Ammon's horn (tissue), 1 donor: ENCODE results near the gene UTP11.
A peak's percentile ranks its signal among the peaks of the same experiment; 100 is the strongest.

Source experiments
- DNase-seq: peaks from one replicate; pipeline ENCODE4 v3.0.0-alpha.2; 2016; ENCODE audit warnings: low spot score

UTP11 gene

DNA sequence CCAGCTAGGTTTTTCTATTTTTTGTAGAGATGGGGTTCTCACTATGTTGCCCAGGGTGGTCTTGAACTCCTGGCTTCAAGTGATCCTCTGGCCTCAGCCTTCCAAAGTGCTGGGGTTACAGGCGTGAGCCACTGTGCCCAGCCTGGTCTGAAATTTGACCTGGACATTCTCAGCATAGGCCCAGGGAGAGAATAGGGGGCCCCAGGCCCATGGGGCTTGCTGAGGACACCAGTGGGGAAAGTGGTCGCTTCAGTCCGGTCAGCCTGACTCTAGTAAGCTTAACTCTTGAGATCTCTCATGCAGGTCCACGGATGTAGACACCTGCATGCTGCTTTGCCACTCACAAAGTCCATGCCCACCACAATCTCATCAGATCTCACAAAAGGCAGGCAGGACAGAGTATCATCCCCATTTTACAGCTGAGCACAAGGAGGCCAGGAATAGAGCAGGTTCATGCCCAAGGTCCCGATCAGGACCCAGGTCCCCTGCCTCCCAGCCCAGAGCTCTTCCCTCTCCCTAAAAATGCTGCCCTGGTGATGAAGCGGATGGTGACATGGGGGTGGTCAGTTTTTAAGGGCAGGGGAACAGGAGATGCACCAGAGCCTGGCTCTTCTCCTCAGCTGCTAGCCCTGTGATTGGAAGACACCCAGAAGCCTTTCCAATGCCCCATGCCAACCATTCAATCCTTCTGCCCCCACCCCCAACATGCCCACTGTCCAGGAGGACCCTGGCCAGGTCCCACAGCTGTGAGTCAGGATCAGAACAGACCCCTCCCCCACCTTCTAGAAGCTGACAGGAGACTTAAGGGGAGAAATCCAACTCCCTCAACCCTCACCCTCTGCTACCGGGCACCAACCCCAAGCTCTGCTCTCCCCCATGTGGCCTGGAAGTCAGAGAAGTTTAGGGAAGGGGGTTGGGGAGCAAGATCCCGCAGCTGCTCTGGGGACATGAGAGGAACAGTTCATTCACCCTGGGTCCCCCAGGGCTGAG is 9.0 kb upstream of the UTP11 start:
- DNase-seq: peak; percentile 32

DNA sequence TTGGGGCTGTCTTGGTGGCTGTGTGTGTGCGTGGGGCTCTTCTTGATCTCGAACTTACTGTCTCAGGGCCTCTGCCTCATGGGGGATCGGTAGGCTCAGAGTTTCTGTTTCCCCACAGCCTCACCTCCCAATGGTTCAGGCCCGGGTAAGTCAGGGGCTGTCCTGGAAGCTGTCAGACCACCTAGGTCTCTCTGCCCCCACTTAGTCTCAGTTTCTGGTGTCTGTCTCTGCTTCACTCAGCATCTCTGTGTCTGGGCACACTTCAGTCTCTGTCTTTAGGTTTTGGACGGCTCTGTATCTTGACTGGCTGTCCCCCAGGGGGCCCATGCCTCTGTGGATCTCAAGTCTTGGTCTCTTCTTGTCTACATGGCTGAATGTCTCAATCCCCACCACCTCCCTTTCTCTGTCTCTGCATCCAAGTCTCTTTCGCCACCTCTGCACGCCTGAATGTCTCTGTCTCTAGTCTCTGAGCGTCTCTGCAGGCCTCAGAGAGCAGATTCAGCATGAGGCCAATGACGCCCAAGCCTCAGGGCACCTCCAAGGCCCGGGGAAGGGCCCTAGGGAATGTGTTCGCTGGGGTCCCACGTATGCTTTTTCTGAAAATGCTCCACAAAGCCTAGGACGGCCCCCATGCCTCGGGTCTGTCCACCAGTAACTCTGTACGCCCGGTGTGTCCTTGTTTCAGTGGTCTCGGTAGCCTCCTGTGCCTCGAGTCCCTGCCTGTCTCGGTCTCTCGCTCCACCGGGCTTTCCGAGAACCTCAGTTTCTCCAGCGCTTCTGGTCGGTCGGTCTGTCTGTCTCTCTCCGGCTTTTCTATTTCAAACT is 8.0 kb upstream of the UTP11 start:
- no peak for DNase-seq

- DNase-seq: peak; percentile 27
Observed at GRCh38 chr1:38005195-38006007, 7.1 kb upstream of the UTP11 start, which contains the start of gene FHL3. Gene FHL3 (minus strand): TSS chr1:38005514. CDS start chr1:37999412, 6,102 bp downstream.

GRCh38 chr1:38006008-38006828 is 6.3 kb upstream of the UTP11 start:
- no peak for DNase-seq

DNA sequence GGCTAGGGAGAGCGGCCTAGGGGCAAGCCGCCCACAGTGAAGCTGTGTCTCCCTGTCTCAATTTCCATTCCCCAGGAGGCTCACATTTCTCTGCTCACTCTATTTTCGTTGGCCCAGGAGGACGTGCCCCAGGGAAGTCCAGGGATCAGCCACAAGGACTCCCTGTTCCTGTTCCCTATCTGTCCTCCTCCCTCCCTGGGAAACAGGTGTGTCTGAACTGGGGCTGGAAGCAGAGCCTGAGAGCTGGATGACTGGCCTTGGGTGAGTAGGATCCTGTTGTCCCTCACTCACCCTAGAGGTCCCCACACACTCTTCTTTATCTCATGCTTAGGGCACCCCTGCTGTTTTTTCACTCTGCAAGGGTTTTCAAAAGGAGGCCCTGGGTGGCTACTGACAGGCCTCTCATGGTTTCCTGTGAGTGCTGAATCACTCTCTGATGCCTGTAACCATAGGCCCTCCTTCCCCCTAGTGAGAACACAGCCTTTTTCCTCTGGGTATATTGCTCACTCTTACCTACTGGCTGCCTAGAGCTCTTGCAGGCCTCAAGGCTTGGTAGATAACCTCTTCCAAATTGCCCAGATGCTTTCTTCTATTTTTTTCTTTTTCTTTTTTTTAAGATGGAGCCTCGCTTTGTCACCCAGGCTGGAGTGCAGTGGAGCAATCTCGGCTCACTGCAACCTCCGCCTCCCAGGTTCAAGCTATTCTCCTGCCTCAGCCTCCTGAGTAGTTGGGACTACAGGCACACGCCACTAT is 3.3 kb upstream of the UTP11 start:
- no peak for DNase-seq

- no peak for DNase-seq
Observed at GRCh38 chr1:38009841-38010180, 2.7 kb upstream of the UTP11 start.

GRCh38 chr1:38013227-38013622 is 691 bp downstream of the UTP11 start:
- DNase-seq: no peak

- DNase-seq: no peak
Observed at GRCh38 chr1:38014171-38014570, 1.6 kb downstream of the UTP11 start.

DNA sequence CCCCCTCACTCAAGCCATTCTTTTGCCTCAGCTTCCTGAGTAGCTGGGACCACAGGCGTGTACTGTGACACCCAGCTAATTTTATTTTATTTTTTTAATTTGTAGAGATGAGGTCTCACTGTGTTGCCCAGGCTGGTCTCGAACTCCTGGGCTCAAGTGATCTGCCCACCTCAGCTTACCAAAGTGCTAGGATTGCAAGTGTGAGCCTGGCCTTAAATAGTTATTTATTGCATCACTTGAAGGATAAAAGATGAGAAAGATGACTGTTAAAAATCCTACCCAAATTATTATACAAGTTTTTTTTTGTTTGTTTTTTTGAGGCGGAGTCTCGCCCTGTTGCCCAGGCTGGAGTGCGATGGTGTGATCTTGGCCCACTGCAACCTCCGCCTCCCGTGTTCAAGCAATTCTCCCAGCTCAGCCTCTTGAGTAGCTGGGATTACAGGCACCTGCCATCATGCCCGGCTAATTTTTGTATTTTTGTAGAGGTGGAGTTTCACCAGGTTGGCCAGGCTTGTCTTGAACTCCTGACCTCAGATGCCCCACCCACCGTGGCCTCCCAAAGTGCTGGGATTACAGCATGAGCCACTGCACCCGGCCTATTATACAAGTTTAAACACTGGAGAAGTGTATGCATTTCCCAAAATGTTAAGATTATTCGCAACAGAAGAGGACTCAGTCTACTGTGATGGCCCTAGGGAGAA is 2.3 kb downstream of the UTP11 start:
- no peak for DNase-seq

DNA sequence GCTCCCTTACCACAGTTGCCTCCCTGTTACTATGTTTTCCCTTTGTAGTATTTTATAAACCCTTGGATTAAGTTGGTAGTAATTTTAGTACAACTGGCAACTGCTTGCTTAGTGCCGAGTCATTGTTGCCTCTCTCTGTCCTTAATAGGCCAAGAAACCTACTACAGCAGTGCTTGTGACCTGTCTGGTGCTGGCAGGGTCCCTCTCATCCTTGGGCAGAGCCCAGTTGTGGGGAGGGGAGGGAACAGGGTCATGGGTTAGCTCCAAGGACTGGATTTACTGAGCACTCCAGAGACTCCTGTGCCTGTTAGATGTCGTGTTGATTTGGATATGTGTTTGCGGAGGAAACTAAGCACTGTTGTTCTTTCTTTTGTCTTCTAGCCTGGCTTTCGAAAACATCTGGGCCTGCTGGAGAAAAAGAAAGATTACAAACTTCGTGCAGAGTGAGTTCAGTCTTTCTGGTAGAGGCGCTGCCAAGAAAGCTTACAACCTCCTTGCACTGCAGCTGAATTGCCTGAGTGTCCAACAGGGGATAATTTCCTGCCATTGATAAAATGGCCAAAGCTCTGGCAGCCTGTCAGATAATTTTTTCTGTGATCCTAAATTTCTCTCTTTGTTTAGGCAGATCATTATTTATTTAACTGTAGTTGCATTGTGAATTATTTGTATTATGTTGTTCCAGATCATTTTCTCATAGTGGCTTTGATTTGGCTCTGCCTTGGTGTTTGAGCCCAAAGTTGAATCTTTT is 3.6 kb downstream of the UTP11 start:
- peak; percentile 19 for DNase-seq

- DNase-seq: no peak
Observed at GRCh38 chr1:38018864-38019343, 6.4 kb downstream of the UTP11 start.

- no peak for DNase-seq
Observed at GRCh38 chr1:38020396-38020795, 7.9 kb downstream of the UTP11 start.

GRCh38 chr1:38021969-38022368 is 9.4 kb downstream of the UTP11 start:
- no peak for DNase-seq

GRCh38 chr1:38022810-38023209 is 10.3 kb downstream of the UTP11 start:
- DNase-seq: no peak

DNA sequence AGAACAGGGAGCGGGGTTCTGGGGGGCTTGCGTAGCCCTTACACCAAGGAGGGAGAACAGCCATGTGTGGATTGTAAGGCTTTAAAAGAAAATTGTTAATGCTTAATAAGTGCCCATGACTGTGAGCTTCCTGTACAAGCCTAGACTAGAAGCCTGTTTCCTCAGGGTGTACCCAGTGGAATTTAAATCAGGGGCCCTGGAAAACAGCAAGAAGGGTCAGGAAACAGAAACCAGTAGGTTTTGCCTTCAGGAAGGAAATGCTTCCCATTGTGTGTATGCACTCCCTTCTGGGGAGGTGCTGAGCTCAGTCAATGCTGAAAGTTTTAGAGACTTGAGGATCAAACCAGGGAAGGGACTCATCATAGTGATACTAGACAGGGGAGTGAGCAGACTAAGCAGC is 12.7 kb downstream of the UTP11 start:
- DNase-seq: no peak

GRCh38 chr1:38025664-38026063 is 13.1 kb downstream of the UTP11 start:
- DNase-seq: no peak

DNA sequence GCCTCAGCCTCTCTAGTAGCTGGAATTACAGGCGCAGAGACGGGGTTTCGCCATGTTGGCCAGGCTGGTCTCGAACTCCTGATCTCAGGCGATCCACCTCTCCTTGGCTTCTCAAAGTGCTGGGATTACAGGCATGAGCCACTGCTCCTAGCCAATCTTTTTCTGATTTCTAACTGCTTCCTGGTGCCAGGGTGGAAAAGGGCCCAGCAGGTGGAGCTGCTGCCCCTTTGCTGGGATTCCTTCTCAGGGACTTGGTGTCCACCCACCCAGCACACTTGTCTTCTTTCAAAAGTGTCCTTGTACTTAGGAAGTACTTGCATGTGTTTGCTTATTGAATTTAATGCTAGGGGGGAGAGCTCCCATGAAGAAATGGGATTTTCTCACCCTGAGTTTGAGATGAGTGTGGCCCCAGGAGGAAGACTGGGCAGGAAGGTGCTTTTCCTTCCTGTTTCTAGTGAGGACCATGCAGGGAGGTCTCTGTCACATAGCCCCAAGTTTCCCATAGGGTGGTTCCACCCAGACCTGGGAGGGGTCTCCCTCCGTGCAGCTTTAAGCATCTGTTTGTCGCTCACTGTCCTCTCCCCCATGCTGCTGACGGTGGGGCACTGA is 14.2 kb downstream of the UTP11 start:
- DNase-seq: peak; percentile 67
